GM18873 (cell line): Measurements from ENCODE around the gene PORCN.
"Not testable (repeated sequence)": the region's sequence is repeated elsewhere in the genome, so short reads cannot be mapped to it uniquely, and the experiment has no call there.

Experiments
- ATAC-seq: cut with Tn5 transposase; IDR thresholded peaks from one replicate; pipeline ENCODE4 v1.9.1; 2021; ENCODE audit warnings: mild to moderate bottlenecking, moderate library complexity, moderate number of reproducible peaks; ENCODE audit not compliant: unreplicated experiment, low FRiP score

Gene PORCN

DNA sequence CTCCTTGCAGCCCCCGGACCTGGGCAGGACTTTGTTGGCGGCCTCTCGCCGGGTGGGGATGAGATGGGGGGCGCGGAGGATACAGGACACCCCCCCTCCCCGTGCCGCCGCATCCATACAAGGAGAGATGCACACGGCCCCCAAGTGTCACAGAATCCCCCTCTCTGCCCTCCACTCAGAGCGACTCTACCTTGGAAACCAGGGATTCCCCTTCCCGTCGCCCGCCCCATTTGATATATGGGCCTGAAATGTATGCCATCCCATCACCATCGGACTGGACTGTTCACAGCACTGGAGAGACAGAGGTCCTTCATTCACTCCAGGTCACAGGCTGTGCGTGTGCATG is 426 bp downstream of the PORCN start:
- no peak for ATAC-seq

DNA sequence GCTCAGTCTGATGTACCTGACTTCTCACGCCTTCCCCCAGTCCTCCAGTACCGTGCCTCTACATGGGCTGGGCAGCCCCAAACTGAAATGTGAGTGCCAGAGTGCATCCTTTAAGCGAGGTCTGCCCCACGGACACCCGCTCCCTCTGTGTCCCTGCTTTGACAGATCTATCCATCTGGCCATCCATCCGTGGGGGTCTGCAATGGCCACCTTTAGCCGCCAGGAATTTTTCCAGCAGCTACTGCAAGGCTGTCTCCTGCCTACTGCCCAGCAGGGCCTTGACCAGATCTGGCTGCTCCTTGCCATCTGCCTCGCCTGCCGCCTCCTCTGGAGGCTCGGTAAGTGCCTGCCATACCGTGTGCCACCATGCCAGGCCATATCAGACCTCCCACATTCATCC is 827 bp downstream of the PORCN start:
- ATAC-seq, result no peak

DNA sequence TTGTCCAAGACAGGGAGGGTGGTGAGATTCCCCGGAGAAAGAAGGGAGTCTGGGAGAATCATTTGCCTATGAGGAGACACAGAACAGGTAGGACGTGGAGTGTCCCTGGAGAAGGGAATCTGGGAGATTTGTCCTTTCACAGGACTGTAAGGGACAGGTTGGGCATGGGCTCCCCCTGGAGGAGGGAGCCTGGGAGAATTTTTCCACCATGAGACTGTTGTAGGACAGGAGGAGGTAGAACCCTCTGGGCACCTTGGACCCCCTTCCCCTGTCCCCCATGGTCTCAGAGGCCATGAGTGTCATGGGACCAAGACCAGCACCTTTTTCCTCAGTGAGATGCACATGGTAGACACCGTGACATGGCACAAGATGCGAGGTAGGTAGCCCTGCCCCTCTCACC is 2.8 kb downstream of the PORCN start:
- no peak for ATAC-seq

DNA sequence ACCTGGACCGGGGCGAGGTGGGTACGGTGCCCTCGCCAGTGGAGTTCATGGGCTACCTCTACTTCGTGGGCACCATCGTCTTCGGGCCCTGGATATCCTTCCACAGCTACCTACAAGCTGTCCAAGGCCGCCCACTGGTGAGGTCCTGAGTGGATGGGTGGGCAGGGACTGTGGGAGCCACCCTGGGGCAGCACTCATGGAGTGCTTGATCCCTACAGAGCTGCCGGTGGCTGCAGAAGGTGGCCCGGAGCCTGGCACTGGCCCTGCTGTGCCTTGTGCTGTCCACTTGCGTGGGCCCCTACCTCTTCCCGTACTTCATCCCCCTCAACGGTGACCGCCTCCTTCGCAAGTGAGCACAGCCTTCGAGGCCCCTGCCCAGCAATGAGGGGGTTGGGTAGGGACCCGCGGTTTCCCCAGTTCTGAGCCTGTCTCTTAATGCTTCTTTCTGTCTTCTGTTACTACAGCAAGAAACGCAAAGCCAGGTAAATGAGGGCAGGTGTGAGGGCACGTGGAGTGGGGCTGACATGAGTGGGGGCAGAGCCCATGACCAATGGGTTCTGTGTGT is 3.7 kb downstream of the PORCN start:
- no peak for ATAC-seq

DNA sequence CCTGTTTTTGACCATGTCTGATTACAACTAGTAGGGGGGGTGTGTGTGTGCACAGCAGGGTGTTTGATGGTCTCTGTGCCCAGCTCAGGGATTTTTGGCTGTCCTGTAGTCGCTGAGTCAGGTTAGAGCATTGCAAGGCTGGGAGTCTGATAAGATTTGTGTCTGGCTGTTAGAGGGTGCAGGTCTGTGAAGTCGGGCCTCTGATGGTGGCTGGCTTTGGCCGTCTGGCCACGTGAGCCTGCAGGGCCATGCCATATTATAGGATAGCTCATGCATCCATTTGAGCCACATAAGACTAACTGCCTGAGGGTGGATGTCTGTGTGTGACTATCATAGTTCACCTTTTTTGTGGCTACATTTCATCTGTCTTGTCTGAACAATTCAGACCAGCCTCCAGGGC is 4.9 kb downstream of the PORCN start:
- ATAC-seq, result no peak

DNA sequence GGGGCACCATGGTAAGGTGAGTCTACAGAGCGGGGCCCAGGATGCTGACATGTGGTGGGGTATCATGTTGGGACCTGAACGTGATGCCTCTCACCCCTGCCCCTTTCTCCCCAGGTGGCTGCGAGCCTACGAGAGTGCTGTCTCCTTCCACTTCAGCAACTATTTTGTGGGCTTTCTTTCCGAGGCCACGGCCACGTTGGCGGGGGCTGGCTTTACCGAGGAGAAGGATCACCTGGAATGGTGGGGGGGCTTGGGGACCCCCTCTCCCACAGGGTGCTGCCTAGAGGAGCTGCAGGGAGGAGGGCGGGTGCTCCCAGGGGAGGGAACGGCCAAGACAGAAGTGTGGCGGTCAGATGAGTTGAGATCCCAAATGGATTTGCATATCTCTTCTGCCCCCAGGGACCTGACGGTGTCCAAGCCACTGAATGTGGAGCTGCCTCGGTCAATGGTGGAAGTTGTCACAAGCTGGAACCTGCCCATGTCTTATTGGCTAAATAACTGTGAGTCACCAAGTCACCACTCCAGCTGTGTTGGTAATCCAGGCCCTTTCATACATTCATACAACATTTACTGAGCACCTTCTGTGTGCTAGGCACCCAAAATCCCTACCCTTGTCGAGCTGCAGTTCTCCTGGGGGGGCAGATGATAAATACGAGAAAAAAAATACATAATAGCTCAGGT is 5.5 kb downstream of the PORCN start:
- ATAC-seq, result no peak

DNA sequence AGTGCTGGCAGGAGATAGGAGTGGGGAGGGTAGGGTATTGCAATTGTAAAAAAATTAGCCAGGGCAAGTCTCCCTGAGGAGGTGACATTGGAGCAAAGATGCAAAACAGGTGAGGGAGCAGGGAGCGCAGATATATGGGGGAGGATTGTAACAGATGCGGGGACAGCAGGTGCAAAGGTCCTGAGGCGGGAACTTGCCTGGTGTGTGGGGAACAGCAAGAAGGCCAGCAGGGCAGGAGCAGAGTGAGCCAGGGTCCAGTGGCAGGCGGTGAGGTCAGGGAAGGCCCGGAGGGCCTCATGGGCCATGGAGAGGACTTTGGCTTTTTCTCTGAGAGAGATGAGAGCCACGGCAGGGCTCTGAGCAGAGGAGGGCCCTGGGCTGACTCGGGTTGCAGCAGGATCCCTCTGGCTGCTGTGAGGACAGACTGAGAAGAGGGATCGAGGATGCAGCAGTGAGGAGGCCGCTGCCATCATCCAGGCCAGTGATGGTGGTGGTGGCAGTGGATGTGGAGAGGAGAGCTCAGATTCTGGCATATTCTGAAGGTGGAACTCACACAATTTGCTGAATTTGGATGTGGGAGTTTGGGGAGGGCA is 6.2 kb downstream of the PORCN start:
- ATAC-seq, result no peak

DNA sequence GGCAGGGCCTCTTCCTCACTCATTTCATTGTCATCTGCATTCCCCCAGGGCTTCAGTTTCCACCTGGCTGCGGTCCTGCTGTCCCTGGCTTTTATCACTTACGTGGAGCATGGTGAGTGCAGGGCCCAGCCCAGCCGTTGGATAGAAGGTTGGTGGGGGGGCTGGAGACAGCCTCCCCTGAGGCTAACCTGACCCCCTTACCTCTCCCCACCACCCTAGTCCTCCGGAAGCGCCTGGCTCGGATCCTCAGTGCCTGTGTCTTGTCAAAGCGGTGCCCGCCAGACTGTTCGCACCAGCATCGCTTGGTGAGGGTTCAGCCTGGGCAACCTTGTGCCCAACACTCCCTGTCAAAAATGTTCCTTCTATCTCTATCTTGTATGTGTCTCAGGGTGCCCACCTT is 7.0 kb downstream of the PORCN start:
- no peak for ATAC-seq

DNA sequence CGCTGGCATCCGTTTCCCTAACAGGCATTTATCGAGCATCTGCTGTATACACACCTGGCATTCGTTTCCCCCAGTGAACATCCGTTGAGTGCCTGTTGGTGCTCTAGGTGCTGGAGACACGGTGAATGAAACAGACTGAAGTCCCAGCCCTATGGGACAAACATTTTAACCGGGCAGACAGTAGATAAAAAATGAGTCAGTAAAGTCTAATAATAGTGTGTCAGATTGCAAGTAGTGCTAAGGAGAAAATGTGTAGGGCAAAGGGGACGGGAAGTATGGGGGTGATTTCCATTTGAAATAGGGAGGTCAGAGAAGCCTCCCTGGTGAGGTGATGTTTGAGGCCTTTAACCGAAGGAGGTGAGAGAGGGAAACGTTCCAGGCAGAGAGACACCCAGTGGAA is 7.5 kb downstream of the PORCN start:
- no peak for ATAC-seq

DNA sequence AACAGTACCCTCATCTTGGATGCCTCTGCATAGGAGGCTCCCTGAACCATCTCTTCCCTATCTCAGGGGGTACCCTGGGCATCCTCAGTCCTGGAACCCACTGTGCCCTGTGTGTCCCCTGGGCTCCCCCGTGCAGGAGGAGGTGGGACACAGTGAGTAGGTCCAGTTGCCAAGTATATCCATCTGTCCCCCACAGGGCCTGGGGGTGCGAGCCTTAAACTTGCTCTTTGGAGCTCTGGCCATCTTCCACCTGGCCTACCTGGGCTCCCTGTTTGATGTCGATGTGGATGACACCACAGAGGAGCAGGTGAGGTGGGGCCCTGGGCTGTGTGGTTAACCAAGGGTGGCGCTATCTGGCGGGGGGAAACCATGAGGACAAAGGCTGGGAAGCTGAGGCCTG is 8.2 kb downstream of the PORCN start:
- no peak for ATAC-seq

DNA sequence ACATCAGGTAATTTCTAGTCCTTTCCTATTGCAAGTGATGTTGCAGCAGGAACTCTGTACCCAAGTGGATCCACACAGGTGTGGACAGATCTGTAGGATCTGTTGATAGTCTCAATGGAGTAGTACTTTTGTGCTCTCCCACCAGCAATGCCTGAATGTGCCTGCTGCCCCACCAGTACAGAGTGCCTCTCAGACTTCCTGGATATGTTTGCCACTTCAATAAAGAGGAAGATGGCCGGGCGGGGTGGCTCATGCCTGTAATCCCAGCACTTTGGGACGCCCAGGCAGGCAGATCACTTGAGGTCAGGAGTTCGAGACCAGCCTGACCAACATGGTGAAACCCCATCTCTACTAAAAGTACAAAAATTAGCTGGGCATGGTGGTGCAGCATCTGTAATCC is 10.7 kb downstream of the PORCN start:
- ATAC-seq, result not testable (repeated sequence)

DNA sequence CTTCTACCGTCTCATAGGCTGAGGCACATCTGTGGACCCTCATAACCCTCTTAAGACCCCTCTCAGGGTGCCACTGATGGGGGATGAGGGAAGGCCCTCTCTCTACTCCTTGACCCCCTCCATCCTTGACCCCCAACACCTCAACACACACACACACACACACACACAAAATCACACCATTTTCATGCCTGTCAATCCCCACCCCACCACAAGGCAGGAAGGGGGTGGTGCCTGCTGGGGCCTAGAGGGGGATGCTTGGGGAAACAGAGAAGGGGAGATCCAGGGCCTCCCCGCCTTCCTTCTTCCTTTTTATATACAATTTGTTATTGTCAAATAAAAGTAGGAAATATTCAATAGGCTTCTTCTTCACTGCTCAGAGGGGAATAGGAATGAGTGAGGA is 11.7 kb downstream of the PORCN start:
- no peak for ATAC-seq

DNA sequence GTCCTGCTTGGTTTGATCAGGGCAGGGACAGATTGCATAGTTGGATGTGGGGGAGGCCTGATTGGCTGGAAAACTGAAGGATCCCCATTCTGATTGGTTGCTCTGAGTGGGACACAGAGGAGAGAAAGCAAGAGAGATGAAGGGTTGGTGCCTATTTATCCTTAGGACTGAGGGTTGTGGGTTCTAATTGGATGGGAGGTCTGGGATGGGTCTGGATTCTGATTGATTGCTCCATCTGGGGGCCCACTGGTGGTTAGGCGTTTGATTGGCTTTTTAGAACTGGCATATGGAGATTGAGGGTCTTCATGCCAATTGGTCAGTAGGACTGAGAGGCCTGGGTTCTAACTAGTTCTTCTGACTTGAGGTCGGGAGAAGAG is 12.2 kb downstream of the PORCN start:
- ATAC-seq, result no peak

DNA sequence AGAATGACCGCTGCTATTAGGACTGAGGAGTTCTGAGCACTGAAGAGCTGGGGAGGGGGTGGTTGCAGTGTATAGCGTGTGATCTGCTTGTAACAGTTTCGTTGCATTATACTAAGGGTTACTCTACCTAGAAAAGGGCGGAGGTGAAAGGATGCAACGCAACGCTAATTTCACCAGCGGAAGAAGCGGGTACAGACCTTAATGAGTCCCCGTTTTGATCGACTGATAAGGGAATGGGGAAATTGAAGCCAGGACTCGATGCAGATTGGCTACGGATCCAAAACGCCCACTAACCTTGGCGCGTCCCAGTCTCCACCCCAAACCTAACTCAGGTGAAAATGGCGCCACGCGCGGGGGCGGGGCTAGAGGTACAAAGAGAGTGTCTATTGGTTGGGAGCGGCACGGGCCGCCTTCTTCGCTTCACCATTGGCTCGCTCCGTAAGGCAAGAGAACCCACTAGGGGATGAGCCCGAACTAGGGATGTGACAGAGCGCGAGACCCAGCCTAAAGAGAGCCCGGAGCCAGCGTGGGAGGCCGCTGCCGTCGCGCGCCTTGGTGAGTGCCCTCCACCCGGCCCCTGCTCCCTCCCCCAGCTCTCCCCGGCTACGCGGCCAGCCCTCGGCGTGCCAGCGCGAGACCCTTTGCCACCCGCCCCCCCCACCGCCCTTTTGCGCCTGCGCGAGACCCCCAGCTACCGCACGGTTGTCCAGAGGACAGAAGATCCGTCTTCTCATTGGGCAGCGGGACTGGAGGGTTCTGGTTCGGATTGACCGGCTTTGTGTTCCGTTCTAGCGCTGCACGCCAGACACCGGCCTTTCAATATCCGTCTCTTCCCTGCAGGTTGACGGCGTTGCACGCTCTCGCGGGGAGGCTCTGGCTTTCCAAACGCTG is 12.8 kb downstream of the PORCN start, which contains the start of gene EBP:
TSS of gene EBP (plus strand) at position 456 of the 891 bp plus-strand sequence. CDS start 1,964 bp downstream, outside the sequence.
- peak; percentile 96 for ATAC-seq

DNA sequence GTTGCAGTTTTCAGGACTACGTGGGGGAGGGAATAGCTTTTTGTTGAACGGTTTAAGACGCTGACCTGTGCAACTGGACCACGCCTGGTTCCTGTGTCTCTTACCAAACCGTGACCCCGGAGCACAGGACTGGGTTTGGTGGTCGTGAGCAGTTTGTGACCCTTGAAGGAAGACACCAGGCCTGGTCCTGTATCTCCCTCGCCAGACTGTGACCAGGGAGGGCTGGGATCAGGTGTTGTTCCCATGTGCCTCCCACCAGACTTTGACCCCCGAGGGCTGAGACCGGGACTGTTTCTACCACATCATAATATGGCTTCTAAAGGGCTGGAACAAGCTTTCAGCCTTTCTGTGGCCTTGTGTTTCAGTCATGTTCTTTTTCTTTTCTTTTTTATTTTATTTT is 13.5 kb downstream of the PORCN start:
- ATAC-seq, result no peak

DNA sequence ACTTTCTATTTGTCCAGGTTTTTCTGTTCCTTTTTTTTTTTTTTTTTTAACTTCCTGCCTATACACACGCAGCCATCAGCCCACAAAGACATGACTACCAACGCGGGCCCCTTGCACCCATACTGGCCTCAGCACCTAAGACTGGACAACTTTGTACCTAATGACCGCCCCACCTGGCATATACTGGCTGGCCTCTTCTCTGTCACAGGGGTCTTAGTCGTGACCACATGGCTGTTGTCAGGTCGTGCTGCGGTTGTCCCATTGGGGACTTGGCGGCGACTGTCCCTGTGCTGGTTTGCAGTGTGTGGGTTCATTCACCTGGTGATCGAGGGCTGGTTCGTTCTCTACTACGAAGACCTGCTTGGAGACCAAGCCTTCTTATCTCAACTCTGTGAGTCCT is 14.9 kb downstream of the PORCN start:
- no peak for ATAC-seq

DNA sequence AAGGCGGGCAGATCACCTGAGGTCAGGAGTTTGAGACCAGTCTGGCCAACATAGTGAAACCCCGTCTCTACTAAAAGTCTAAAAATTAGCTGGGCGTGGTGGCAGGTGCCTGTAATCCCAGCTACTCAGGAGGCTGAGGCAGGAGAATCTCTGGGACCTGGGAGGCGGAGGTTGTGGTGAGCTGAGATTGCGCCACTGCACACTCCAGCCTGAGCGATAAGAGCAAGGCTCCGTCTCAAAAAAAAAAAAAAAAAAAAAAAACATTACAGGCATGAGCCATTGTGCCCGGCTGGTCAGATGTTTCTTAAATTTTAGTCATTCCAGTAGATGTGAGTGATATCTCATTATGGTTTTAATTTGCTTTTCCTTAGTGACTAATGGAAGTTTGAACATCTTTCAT is 17.1 kb downstream of the PORCN start:
- not testable (repeated sequence) for ATAC-seq

DNA sequence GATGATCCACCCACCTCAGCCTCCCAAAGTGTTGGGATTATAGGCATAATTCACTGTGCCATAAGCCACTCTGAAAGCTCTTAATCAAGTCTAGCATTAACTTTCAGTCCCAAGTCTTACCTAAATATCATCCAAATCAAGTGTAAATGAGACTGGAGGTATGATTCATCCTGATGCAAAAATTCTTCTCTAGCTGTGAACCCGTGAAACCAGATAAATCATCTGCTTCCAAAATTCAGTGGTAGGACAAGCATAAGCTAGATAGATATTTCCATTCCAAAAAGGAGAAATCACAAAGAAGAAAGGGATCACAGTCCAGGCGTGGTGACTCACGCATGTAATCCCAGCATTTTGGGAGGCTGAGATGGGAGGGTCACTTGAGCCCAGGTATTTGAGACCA is 21.9 kb downstream of the PORCN start:
- ATAC-seq, result no peak

DNA sequence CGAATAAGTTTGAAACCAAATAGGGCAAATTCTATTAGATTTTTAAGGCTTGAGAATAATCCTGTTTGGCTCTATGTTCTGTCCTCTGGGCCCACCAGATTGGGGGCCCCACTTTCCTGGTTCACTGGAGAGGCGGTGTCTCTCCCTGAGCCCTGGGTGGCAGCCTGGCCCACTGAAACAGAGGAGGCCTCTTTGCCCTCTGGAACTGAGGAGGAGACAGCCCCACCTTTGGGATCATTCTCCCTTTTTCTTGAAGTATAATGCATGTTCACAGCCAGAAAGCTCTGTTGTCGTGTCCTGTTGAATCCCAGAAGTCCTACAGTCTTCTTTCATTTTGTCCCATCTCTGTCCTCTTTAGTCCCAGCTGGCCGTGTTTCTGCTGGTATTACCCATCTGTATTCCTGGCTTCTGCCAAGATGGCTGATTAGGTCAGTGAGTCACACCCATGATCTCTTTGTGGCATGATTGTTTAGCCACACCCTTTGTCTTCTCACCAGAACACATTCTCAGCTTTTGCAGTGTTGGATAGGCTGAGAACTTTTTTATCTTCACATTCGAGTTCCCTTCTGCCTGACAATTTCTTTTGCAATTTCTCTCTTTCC is 22.7 kb downstream of the PORCN start:
- no peak for ATAC-seq

DNA sequence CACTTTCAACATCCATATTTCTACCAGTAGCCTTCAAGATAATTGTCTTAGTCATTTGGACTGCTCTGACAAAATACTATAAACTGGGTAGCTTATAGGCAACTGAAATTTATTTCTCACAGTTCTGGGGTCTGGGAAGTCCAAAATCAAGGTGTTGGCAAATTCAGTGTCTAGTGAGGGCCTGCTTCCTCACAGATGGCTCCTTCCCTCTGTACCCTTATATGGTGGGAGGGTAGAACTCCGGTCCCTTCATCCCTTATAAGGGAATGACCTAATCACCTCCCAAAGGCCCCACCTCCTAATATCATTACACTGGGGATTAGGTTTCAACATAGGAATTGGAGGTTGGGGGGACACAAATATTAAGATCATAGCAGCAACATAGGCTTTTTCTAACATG is 23.4 kb downstream of the PORCN start:
- ATAC-seq, result no peak

DNA sequence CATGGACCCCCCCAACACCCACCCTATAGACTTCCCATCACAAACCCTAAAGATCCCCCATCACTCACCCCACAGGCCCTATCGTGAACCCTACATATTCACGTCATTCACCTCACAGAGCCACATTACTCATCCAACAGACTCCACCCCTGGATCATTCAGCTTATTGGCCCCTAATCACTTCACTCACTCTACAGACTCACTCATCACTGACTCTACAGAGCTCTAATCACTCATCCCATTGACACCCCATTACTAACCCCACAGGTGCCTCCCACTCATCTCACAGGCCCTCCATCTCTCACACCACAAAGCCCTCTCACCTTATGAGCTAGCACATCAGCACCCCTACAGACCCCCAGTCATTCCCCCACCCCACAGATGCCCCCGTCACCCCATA is 24.4 kb downstream of the PORCN start:
- no peak for ATAC-seq
